IMR-90 (cell line): ENCODE measurements around the gene NOS1. TPM values are rescaled to one million over a fixed set of nuclear protein-coding genes. Genes with fewer than 3 reads are reported as not detected.

Experiments used
- ATAC-seq: fragments of 200-7000 bp; cut with Tn5 transposase; 2 replicates; pipeline ENCODE4 v1.9.1; 2020; ENCODE audit warnings: low read depth, mild to moderate bottlenecking, moderate library complexity
- BruUV-seq: library from RNA; stranded (reverse); fragments of 400-500 nt; replicated peaks from 2 replicates; lab custom pipeline; 2021; lab: Mats Ljungman, UMichigan
- CTCF ChIA-PET: fragments of 300-600 bp; formaldehyde crosslinking; extraction: SDS; loops from one replicate; lab custom pipeline; 2021; ENCODE audit warnings: antibody characterized with exemption; lab: Yijun Ruan, JAX
- POLR2A ChIA-PET: fragments of 300-600 bp; sonication (Branson Sonifier 250); formaldehyde crosslinking; loops from one replicate; lab custom pipeline; 2022; ENCODE audit warnings: antibody characterized with exemption; ENCODE audit not compliant: unreplicated experiment; lab: Charles Lee
- DNase-seq: peaks from one replicate; pipeline ENCODE4 v3.0.0; 2013
- H2AFZ ChIP-seq: replicated peaks from 2 replicates; pipeline ENCODE3; 2013; ENCODE audit warnings: low read length, mild to moderate bottlenecking; ENCODE audit not compliant: poor library complexity
- H2AK5ac ChIP-seq: 2 replicates; pipeline ENCODE4 v1.6.1; 2013; ENCODE audit warnings: low read depth, low read length, inconsistent platforms
- H2AK9ac ChIP-seq: replicated peaks from 2 replicates; pipeline ENCODE3; 2013; ENCODE audit warnings: mild to moderate bottlenecking, low read depth, low read length, moderate library complexity; ENCODE audit not compliant: poor library complexity
- H2BK120ac ChIP-seq: 2 replicates; pipeline ENCODE4 v1.6.1; 2013; ENCODE audit warnings: low read depth, low read length, inconsistent platforms
- H2BK15ac ChIP-seq: 3 replicates; pipeline ENCODE4 v1.6.1; 2013; ENCODE audit warnings: low read depth, low read length, inconsistent platforms
- H2BK20ac ChIP-seq: 2 replicates; pipeline ENCODE4 v1.6.1; 2013; ENCODE audit warnings: low read depth, mild to moderate bottlenecking, inconsistent platforms, low read length, moderate library complexity
- H2BK5ac ChIP-seq: 2 replicates; pipeline ENCODE4 v1.6.1; 2013; ENCODE audit warnings: mild to moderate bottlenecking, low read depth, low read length, inconsistent platforms; ENCODE audit not compliant: poor library complexity, severe bottlenecking
- H3K14ac ChIP-seq: replicated peaks from 2 replicates; pipeline ENCODE4 v1.6.1; 2013; ENCODE audit warnings: low read depth, low read length, inconsistent platforms
- H3K18ac ChIP-seq: 2 replicates; pipeline ENCODE4 v1.6.1; 2013; ENCODE audit warnings: low read depth, low read length, control low read depth
- H3K23ac ChIP-seq: 2 replicates; pipeline ENCODE4 v1.6.1; 2013; ENCODE audit warnings: low read depth, low read length, inconsistent platforms
- H3K27ac ChIP-seq: 2 replicates; pipeline ENCODE4 v1.5.1; 2013; ENCODE audit warnings: mild to moderate bottlenecking, control low read depth, low read length; ENCODE audit not compliant: insufficient read depth
- H3K27me3 ChIP-seq: 2 replicates; pipeline ENCODE4 v1.6.1; 2013; ENCODE audit warnings: low read length; ENCODE audit not compliant: control insufficient read depth, insufficient read depth
- H3K36me3 ChIP-seq: 2 replicates; pipeline ENCODE4 v1.6.1; 2013; ENCODE audit warnings: low read length, mixed read lengths; ENCODE audit not compliant: control insufficient read depth, insufficient read depth
- H3K4ac ChIP-seq: 2 replicates; pipeline ENCODE4 v1.6.1; 2013; ENCODE audit warnings: low read depth, low read length, inconsistent platforms
- H3K4me1 ChIP-seq: 2 replicates; pipeline ENCODE4 v1.6.1; 2013; ENCODE audit warnings: low read length, mixed read lengths; ENCODE audit not compliant: control insufficient read depth, insufficient read depth
- H3K4me2 ChIP-seq: 2 replicates; pipeline ENCODE4 v1.6.1; 2013; ENCODE audit warnings: low read depth, mild to moderate bottlenecking, control low read depth, low read length, moderate library complexity
- H3K4me3 ChIP-seq: 2 replicates; pipeline ENCODE4 v1.5.1; 2013; ENCODE audit warnings: low read depth, mild to moderate bottlenecking, control low read depth, low read length, moderate library complexity; ENCODE audit not compliant: insufficient read depth
- H3K56ac ChIP-seq: 2 replicates; pipeline ENCODE4 v1.6.1; 2013; ENCODE audit warnings: low read length, inconsistent platforms; ENCODE audit not compliant: insufficient read depth; ENCODE audit errors: extremely low read depth
- H3K79me1 ChIP-seq, 2 experiments: 2 replicates each; pipeline ENCODE4 v1.6.1; 2013; ENCODE audit warnings: low read length in 2 of 2, inconsistent platforms in 1 of 2, low read depth in 1 of 2
- H3K9ac ChIP-seq: 2 replicates; pipeline ENCODE4 v1.6.1; 2013; ENCODE audit warnings: low read depth, low read length, control low read depth
- H3K9me1 ChIP-seq: 2 replicates; pipeline ENCODE4 v1.6.1; 2013; ENCODE audit warnings: low read length, inconsistent platforms; ENCODE audit not compliant: insufficient read depth
- H3K9me3 ChIP-seq: 2 replicates; pipeline ENCODE4 v1.6.1; 2013; ENCODE audit warnings: low read length; ENCODE audit not compliant: control insufficient read depth, insufficient read depth
- H4K20me1 ChIP-seq: 2 replicates; pipeline ENCODE4 v1.6.1; 2013; ENCODE audit warnings: low read length, inconsistent platforms; ENCODE audit not compliant: insufficient read depth
- H4K5ac ChIP-seq: 2 replicates; pipeline ENCODE4 v1.6.1; 2013; ENCODE audit warnings: mild to moderate bottlenecking, low read depth, low read length, control low read depth
- H4K8ac ChIP-seq, 2 experiments: 2 replicates each; pipeline ENCODE4 v1.6.1; 2013; ENCODE audit warnings: low read depth in 2 of 2, low read length in 2 of 2, control low read depth in 1 of 2, inconsistent platforms in 1 of 2
- H4K91ac ChIP-seq: 2 replicates; pipeline ENCODE4 v1.6.1; 2013; ENCODE audit warnings: low read depth, low read length, inconsistent platforms; ENCODE audit not compliant: insufficient read depth
- BHLHE40 ChIP-seq: fragments of 150-350 bp; IDR thresholded peaks from 2 replicates; pipeline ENCODE4 v1.6.1; 2016; ENCODE audit warnings: mild to moderate bottlenecking, low read depth, low read length
- CEBPB ChIP-seq: IDR thresholded peaks from 2 replicates; pipeline ENCODE4 v1.6.1; 2012; ENCODE audit warnings: low read depth, low read length, improper control_type of control experiment
- MAFK ChIP-seq: IDR thresholded peaks from 2 replicates; pipeline ENCODE4 v1.6.1; 2012; ENCODE audit warnings: low read depth, low read length, improper control_type of control experiment
- MAZ ChIP-seq: IDR thresholded peaks from 2 replicates; pipeline ENCODE4 v1.6.1; 2012; ENCODE audit warnings: low read depth, mild to moderate bottlenecking, low read length, improper control_type of control experiment, moderate library complexity, borderline replicate concordance
- POLR2A ChIP-seq: IDR thresholded peaks from 2 replicates; pipeline ENCODE4 v1.6.1; 2012; ENCODE audit warnings: mild to moderate bottlenecking, low read depth, low read length
- WGBS, 2 experiments: methylation state at CpG; one replicate each; pipeline versions ENCODE4 v1.1.5 to v1.1.7; 2013; ENCODE audit warnings: missing lambda C conversion rate in 2 of 2; ENCODE audit not compliant: insufficient read length in 1 of 2; ENCODE audit errors: extremely low coverage in 2 of 2; 5-methylcytosine and 5-hydroxymethylcytosine counted together
- dilution Hi-C: fragments of 300-500 bp; cut with HindIII; formaldehyde crosslinking; loops from one replicate; pipeline ENCODE4 v1.14.3; 2018; ENCODE audit warnings: low sequenced_read_pairs; ENCODE audit not compliant: unreplicated experiment
- in situ Hi-C: fragments of 300-500 bp; cut with MboI; formaldehyde crosslinking; loops from 3 replicates; pipeline ENCODE4 v1.14.3; 2019; ENCODE audit warnings: low sequenced_read_pairs, inconsistent platforms, mixed read lengths
- intact Hi-C: fragments of 100-400 bp; cut with micrococcal nuclease; formaldehyde crosslinking; loops from 2 replicates; pipeline ENCODE4 v1.10.0; 2022
- polyA plus RNA-seq, 3 experiments: library from polyadenylated mRNA; depleted of rRNA; stranded (reverse); fragments of >200 nt; gene quantifications; 2 replicates each; pipeline ENCODE4 v1.2.3, GENCODE V29; 2012; ENCODE audit warnings: low replicate concordance in 1 of 3
- total RNA-seq: library from RNA; depleted of rRNA; stranded (reverse); fragments of >200 nt; gene quantifications from 2 replicates; pipeline ENCODE4 v1.2.3, GENCODE V29; 2012
- TF ChIP-seq, protein P1 (sequence below): conservative IDR thresholded peaks from 2 replicates; pipeline ENCODE4 v1.5.1; 2012; ENCODE audit warnings: mild to moderate bottlenecking, low read depth, low read length, improper control_type of control experiment
- TF ChIP-seq, protein P2 (sequence below): fragments of 150-350 bp; IDR thresholded peaks from 2 replicates; pipeline ENCODE4 v1.6.1; 2016; ENCODE audit warnings: low read depth, mild to moderate bottlenecking, low read length, moderate library complexity, borderline replicate concordance

NOS1 gene
- total and polyA plus RNA-seq, 2 of the 4 experiments (the other 2 are of a cell fraction): 0.09 TPM; not detected in 1

DNA sequence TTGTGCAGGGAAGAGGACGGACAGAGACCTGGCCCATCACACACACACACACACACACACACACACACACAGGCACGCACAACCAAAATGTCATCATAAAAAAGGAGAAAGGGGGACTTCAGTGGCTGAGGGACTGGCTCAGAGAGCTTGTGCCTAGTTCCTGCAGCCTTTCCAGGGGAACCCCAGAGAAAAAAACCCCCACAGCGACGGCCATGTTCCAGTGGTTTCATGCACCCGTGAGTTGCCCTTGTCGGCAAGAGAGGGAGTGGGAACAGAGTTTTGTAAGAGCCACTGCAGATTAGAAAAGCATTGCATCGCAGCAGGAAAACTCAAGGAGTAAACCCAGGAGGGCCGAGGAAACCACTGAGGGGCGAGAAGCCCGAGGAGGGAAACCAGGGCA lies 146.6 kb downstream of the NOS1 start:
- CTCF ChIA-PET: no interaction called here

More for the DNA sequence above, 146.6 kb downstream of the NOS1 start:
- no peaks in the 10 kb centered on the region for H3K36me3 ChIP-seq
- H3K27me3 ChIP-seq: peaks cover 4% of the 10 kb centered on the region; the same call in 1 of the 2 replicates
- no peak overlapping the region for H2AFZ ChIP-seq
- H3K23ac ChIP-seq: no peak overlapping the region
- H3K4ac ChIP-seq: no peak overlapping the region
- no peak overlapping the region for H2AK5ac ChIP-seq
- H3K56ac ChIP-seq: no peak overlapping the region
- H3K79me1 ChIP-seq: no peaks in the 10 kb centered on the region
- POLR2A ChIA-PET: no interaction called here
- TF ChIP-seq CEBPB (no peak), POLR2A (no peak), MAFK (no peak), BHLHE40 (no peak), MAZ (no peak)
- TF ChIP-seq, protein P1, sequence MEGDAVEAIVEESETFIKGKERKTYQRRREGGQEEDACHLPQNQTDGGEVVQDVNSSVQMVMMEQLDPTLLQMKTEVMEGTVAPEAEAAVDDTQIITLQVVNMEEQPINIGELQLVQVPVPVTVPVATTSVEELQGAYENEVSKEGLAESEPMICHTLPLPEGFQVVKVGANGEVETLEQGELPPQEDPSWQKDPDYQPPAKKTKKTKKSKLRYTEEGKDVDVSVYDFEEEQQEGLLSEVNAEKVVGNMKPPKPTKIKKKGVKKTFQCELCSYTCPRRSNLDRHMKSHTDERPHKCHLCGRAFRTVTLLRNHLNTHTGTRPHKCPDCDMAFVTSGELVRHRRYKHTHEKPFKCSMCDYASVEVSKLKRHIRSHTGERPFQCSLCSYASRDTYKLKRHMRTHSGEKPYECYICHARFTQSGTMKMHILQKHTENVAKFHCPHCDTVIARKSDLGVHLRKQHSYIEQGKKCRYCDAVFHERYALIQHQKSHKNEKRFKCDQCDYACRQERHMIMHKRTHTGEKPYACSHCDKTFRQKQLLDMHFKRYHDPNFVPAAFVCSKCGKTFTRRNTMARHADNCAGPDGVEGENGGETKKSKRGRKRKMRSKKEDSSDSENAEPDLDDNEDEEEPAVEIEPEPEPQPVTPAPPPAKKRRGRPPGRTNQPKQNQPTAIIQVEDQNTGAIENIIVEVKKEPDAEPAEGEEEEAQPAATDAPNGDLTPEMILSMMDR: no peak
- TF ChIP-seq, protein P2, sequence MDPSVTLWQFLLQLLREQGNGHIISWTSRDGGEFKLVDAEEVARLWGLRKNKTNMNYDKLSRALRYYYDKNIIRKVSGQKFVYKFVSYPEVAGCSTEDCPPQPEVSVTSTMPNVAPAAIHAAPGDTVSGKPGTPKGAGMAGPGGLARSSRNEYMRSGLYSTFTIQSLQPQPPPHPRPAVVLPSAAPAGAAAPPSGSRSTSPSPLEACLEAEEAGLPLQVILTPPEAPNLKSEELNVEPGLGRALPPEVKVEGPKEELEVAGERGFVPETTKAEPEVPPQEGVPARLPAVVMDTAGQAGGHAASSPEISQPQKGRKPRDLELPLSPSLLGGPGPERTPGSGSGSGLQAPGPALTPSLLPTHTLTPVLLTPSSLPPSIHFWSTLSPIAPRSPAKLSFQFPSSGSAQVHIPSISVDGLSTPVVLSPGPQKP: no peak
- no peak overlapping the region for H3K18ac ChIP-seq
- no peak overlapping the region for H4K5ac ChIP-seq
- no peak overlapping the region for H3K4me3 ChIP-seq
- H4K91ac ChIP-seq: no peak overlapping the region
- in situ Hi-C loops (loop anchor here (5.0 kb wide), 1 partner anchor 623 kb away; no protein-coding TSS in a partner anchor), dilution Hi-C loops (no loop called here), intact Hi-C loops (no loop called here)
- H2BK15ac ChIP-seq: no peak overlapping the region
- H2BK20ac ChIP-seq: no peak overlapping the region
- H3K4me2 ChIP-seq: no peak overlapping the region
- H3K27ac ChIP-seq: no peak overlapping the region
- H4K8ac ChIP-seq: no peak overlapping the region
- no peak overlapping the region for H2BK5ac ChIP-seq
- no peak overlapping the region for H2BK120ac ChIP-seq
- no TSS peak for BruUV-seq
- no peak for DNase-seq
- H3K4me1 ChIP-seq: no peaks in the 10 kb centered on the region
- WGBS, 2 experiments: 60% methylated on average over 3 of the region's 10 CpGs; no CpG with 5 or more reads in 1 of the 2 experiments
- no peak overlapping the region for H3K14ac ChIP-seq
- H2AK9ac ChIP-seq: no peak overlapping the region
- no peak for ATAC-seq
- H3K9me1 ChIP-seq: no peaks in the 10 kb centered on the region
- H3K9ac ChIP-seq: no peak overlapping the region
- no peaks in the 10 kb centered on the region for H4K20me1 ChIP-seq
- H3K9me3 ChIP-seq: no peaks in the 10 kb centered on the region; the same call in 1 of the 2 replicates
